IMR-90 (cell line): ENCODE measurements around the gene FGF2. TPM values are rescaled to one million over a fixed set of nuclear protein-coding genes. Genes with fewer than 3 reads are reported as not detected.

Source experiments
- ATAC-seq: fragments of 200-7000 bp; cut with Tn5 transposase; 2 replicates; pipeline ENCODE4 v1.9.1; 2020; ENCODE audit warnings: low read depth, mild to moderate bottlenecking, moderate library complexity
- BruUV-seq: library from RNA; stranded (reverse); fragments of 400-500 nt; replicated peaks from 2 replicates; lab custom pipeline; 2021; lab: Mats Ljungman, UMichigan
- CTCF ChIA-PET: fragments of 300-600 bp; formaldehyde crosslinking; extraction: SDS; loops from one replicate; lab custom pipeline; 2021; ENCODE audit warnings: antibody characterized with exemption; lab: Yijun Ruan, JAX
- POLR2A ChIA-PET: fragments of 300-600 bp; sonication (Branson Sonifier 250); formaldehyde crosslinking; loops from one replicate; lab custom pipeline; 2022; ENCODE audit warnings: antibody characterized with exemption; ENCODE audit not compliant: unreplicated experiment; lab: Charles Lee
- DNase-seq: peaks from one replicate; pipeline ENCODE4 v3.0.0; 2013
- H2AFZ ChIP-seq: replicated peaks from 2 replicates; pipeline ENCODE3; 2013; ENCODE audit warnings: low read length, mild to moderate bottlenecking; ENCODE audit not compliant: poor library complexity
- H2AK5ac ChIP-seq: 2 replicates; pipeline ENCODE4 v1.6.1; 2013; ENCODE audit warnings: low read depth, low read length, inconsistent platforms
- H2AK9ac ChIP-seq: replicated peaks from 2 replicates; pipeline ENCODE3; 2013; ENCODE audit warnings: mild to moderate bottlenecking, low read depth, low read length, moderate library complexity; ENCODE audit not compliant: poor library complexity
- H2BK120ac ChIP-seq: 2 replicates; pipeline ENCODE4 v1.6.1; 2013; ENCODE audit warnings: low read depth, low read length, inconsistent platforms
- H2BK15ac ChIP-seq: 3 replicates; pipeline ENCODE4 v1.6.1; 2013; ENCODE audit warnings: low read depth, low read length, inconsistent platforms
- H2BK20ac ChIP-seq: 2 replicates; pipeline ENCODE4 v1.6.1; 2013; ENCODE audit warnings: low read depth, mild to moderate bottlenecking, inconsistent platforms, low read length, moderate library complexity
- H2BK5ac ChIP-seq: 2 replicates; pipeline ENCODE4 v1.6.1; 2013; ENCODE audit warnings: mild to moderate bottlenecking, low read depth, low read length, inconsistent platforms; ENCODE audit not compliant: poor library complexity, severe bottlenecking
- H3K14ac ChIP-seq: replicated peaks from 2 replicates; pipeline ENCODE4 v1.6.1; 2013; ENCODE audit warnings: low read depth, low read length, inconsistent platforms
- H3K18ac ChIP-seq: 2 replicates; pipeline ENCODE4 v1.6.1; 2013; ENCODE audit warnings: low read depth, low read length, control low read depth
- H3K23ac ChIP-seq: 2 replicates; pipeline ENCODE4 v1.6.1; 2013; ENCODE audit warnings: low read depth, low read length, inconsistent platforms
- H3K27ac ChIP-seq: 2 replicates; pipeline ENCODE4 v1.5.1; 2013; ENCODE audit warnings: mild to moderate bottlenecking, control low read depth, low read length; ENCODE audit not compliant: insufficient read depth
- H3K27me3 ChIP-seq: 2 replicates; pipeline ENCODE4 v1.6.1; 2013; ENCODE audit warnings: low read length; ENCODE audit not compliant: control insufficient read depth, insufficient read depth
- H3K36me3 ChIP-seq: 2 replicates; pipeline ENCODE4 v1.6.1; 2013; ENCODE audit warnings: low read length, mixed read lengths; ENCODE audit not compliant: control insufficient read depth, insufficient read depth
- H3K4ac ChIP-seq: 2 replicates; pipeline ENCODE4 v1.6.1; 2013; ENCODE audit warnings: low read depth, low read length, inconsistent platforms
- H3K4me1 ChIP-seq: 2 replicates; pipeline ENCODE4 v1.6.1; 2013; ENCODE audit warnings: low read length, mixed read lengths; ENCODE audit not compliant: control insufficient read depth, insufficient read depth
- H3K4me2 ChIP-seq: 2 replicates; pipeline ENCODE4 v1.6.1; 2013; ENCODE audit warnings: low read depth, mild to moderate bottlenecking, control low read depth, low read length, moderate library complexity
- H3K4me3 ChIP-seq: 2 replicates; pipeline ENCODE4 v1.5.1; 2013; ENCODE audit warnings: low read depth, mild to moderate bottlenecking, control low read depth, low read length, moderate library complexity; ENCODE audit not compliant: insufficient read depth
- H3K56ac ChIP-seq: 2 replicates; pipeline ENCODE4 v1.6.1; 2013; ENCODE audit warnings: low read length, inconsistent platforms; ENCODE audit not compliant: insufficient read depth; ENCODE audit errors: extremely low read depth
- H3K79me1 ChIP-seq, 2 experiments: 2 replicates each; pipeline ENCODE4 v1.6.1; 2013; ENCODE audit warnings: low read length in 2 of 2, inconsistent platforms in 1 of 2, low read depth in 1 of 2
- H3K9ac ChIP-seq: 2 replicates; pipeline ENCODE4 v1.6.1; 2013; ENCODE audit warnings: low read depth, low read length, control low read depth
- H3K9me1 ChIP-seq: 2 replicates; pipeline ENCODE4 v1.6.1; 2013; ENCODE audit warnings: low read length, inconsistent platforms; ENCODE audit not compliant: insufficient read depth
- H3K9me3 ChIP-seq: 2 replicates; pipeline ENCODE4 v1.6.1; 2013; ENCODE audit warnings: low read length; ENCODE audit not compliant: control insufficient read depth, insufficient read depth
- H4K20me1 ChIP-seq: 2 replicates; pipeline ENCODE4 v1.6.1; 2013; ENCODE audit warnings: low read length, inconsistent platforms; ENCODE audit not compliant: insufficient read depth
- H4K5ac ChIP-seq: 2 replicates; pipeline ENCODE4 v1.6.1; 2013; ENCODE audit warnings: mild to moderate bottlenecking, low read depth, low read length, control low read depth
- H4K8ac ChIP-seq, 2 experiments: 2 replicates each; pipeline ENCODE4 v1.6.1; 2013; ENCODE audit warnings: low read depth in 2 of 2, low read length in 2 of 2, control low read depth in 1 of 2, inconsistent platforms in 1 of 2
- H4K91ac ChIP-seq: 2 replicates; pipeline ENCODE4 v1.6.1; 2013; ENCODE audit warnings: low read depth, low read length, inconsistent platforms; ENCODE audit not compliant: insufficient read depth
- MAFK ChIP-seq: IDR thresholded peaks from 2 replicates; pipeline ENCODE4 v1.6.1; 2012; ENCODE audit warnings: low read depth, low read length, improper control_type of control experiment
- RAD21 ChIP-seq: IDR thresholded peaks from 2 replicates; pipeline ENCODE4 v1.6.1; 2012; ENCODE audit warnings: low read length, improper control_type of control experiment
- WGBS, 2 experiments: methylation state at CpG; one replicate each; pipeline versions ENCODE4 v1.1.5 to v1.1.7; 2013; ENCODE audit warnings: missing lambda C conversion rate in 2 of 2; ENCODE audit not compliant: insufficient read length in 1 of 2; ENCODE audit errors: extremely low coverage in 2 of 2; 5-methylcytosine and 5-hydroxymethylcytosine counted together
- dilution Hi-C: fragments of 300-500 bp; cut with HindIII; formaldehyde crosslinking; loops from one replicate; pipeline ENCODE4 v1.14.3; 2018; ENCODE audit warnings: low sequenced_read_pairs; ENCODE audit not compliant: unreplicated experiment
- in situ Hi-C: fragments of 300-500 bp; cut with MboI; formaldehyde crosslinking; loops from 3 replicates; pipeline ENCODE4 v1.14.3; 2019; ENCODE audit warnings: low sequenced_read_pairs, inconsistent platforms, mixed read lengths
- intact Hi-C: fragments of 100-400 bp; cut with micrococcal nuclease; formaldehyde crosslinking; loops from 2 replicates; pipeline ENCODE4 v1.10.0; 2022
- polyA plus RNA-seq, 3 experiments: library from polyadenylated mRNA; depleted of rRNA; stranded (reverse); fragments of >200 nt; gene quantifications; 2 replicates each; pipeline ENCODE4 v1.2.3, GENCODE V29; 2012; ENCODE audit warnings: low replicate concordance in 1 of 3
- total RNA-seq: library from RNA; depleted of rRNA; stranded (reverse); fragments of >200 nt; gene quantifications from 2 replicates; pipeline ENCODE4 v1.2.3, GENCODE V29; 2012

The FGF2 gene
- total and polyA plus RNA-seq, 2 of the 4 experiments (the other 2 are of a cell fraction): 12.9 to 27.1 TPM

DNA sequence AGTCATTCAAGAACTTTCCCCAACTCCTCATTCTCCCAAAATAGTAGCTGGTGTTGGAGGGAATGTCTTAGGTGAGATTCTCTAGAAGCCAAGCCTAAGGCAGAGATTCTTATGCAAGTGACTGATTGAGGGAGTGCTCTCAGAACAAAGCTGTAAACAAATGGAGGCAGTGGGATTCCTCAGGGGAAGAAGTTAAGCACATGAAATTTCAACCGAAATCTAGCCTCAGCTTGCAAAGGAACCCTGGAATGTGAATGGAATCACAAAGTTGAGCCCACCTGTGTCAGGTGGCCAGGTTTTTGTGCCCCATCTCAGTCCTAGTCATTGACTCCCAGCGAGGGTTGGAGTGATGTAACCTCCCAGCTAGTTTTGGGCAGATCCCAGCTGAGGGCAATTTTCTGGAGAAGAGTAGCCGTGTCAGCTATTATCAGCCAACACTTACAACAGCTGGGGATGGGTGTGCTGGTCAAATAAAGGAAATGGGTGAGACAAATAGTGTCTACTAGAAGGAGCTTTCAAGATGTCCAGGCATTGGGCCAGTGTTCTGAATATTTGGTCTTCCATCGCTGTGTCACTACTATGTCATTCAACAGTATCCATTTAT, 29.7 kb upstream of the FGF2 start:
- no TSS peak for BruUV-seq
- dilution Hi-C loops (no loop called here), intact Hi-C loops (loop anchor here (1.0 kb wide), 1 partner anchor 14 kb away; no protein-coding TSS in a partner anchor), in situ Hi-C loops (no loop called here)
- no peaks in the 10 kb centered on the region for H4K20me1 ChIP-seq
- peak overlapping the region; percentile 71 for H3K23ac ChIP-seq
- no peaks in the 10 kb centered on the region for H3K79me1 ChIP-seq
- peak overlapping the region; percentile 69 to 94 for H4K8ac ChIP-seq
- H3K27ac ChIP-seq: peak overlapping the region; percentile 96
- H2AFZ ChIP-seq: peak overlapping the region; percentile 72
- peak overlapping the region; percentile 95 for H4K91ac ChIP-seq
- H3K56ac ChIP-seq: peak overlapping the region; percentile 49; the same call in 1 of the 2 replicates
- H3K18ac ChIP-seq: peak overlapping the region; percentile 98
- peak overlapping the region; percentile 94 for H3K4ac ChIP-seq
- peaks cover 8% of the 10 kb centered on the region for H3K9me1 ChIP-seq
- H3K4me1 ChIP-seq: peaks cover 13% of the 10 kb centered on the region
- peak overlapping the region; percentile 97 for H2BK120ac ChIP-seq
- no peak overlapping the region; the same call in 1 of the 2 replicates for H3K4me2 ChIP-seq
- H2AK5ac ChIP-seq: peak overlapping the region; percentile 98
- DNase-seq (peak; percentile 28), ATAC-seq (0 out of 2 replicates have a peak, but pooled peaks have one; percentile 10)
- H2BK5ac ChIP-seq: peak overlapping the region; percentile 95
- H2AK9ac ChIP-seq: peak overlapping the region; percentile 8
- no peaks in the 10 kb centered on the region for H3K36me3 ChIP-seq
- H3K4me3 ChIP-seq: no peak overlapping the region
- ChIA-PET CTCF (interaction anchor here (1.2 kb wide), 1 partner anchor 9 kb away, joined by 3 read pairs; no protein-coding TSS in a partner anchor), POLR2A (no interaction called here)
- peak overlapping the region; percentile 98 for H4K5ac ChIP-seq
- H3K14ac ChIP-seq: peak overlapping the region; percentile 99
- no peaks in the 10 kb centered on the region for H3K9me3 ChIP-seq
- TF ChIP-seq MAFK (peak; percentile 26; the same call in 1 of the 2 replicates), RAD21 (no peak)
- no peak overlapping the region for H3K9ac ChIP-seq
- peak overlapping the region; percentile 98 for H2BK20ac ChIP-seq
- H3K27me3 ChIP-seq: no peaks in the 10 kb centered on the region
- peak overlapping the region; percentile 86; the same call in 2 of the 3 replicates for H2BK15ac ChIP-seq
- WGBS, 2 experiments: 100% methylated on average over 1 of the region's 4 CpGs; no CpG with 5 or more reads in 1 of the 2 experiments
